A204.1 (cell line): ENCODE data around the gene ATG16L1.

Experiments used
- FAIRE-seq: peaks from 2 replicates; lab custom pipeline; 2012; peaks lifted over from hg19 to GRCh38; lab: Jason Lieb, UNC

ATG16L1 gene

GRCh38 chr2:233295891-233296290 lies 44.4 kb downstream of the ATG16L1 start:
- FAIRE-seq: no peak

GRCh38 chr2:233297076-233297475 lies 45.6 kb downstream of the ATG16L1 start:
- no peak for FAIRE-seq

GRCh38 chr2:233300401-233300800 lies 48.9 kb downstream of the ATG16L1 start:
- no peak for FAIRE-seq

- peak; percentile 32 for FAIRE-seq
Measured at GRCh38 chr2:233301248-233301647, 49.8 kb downstream of the ATG16L1 start.

GRCh38 chr2:233301811-233302210 lies 50.3 kb downstream of the ATG16L1 start:
- FAIRE-seq: no peak

GRCh38 chr2:233303252-233303651 lies 51.8 kb downstream of the ATG16L1 start:
- no peak for FAIRE-seq

GRCh38 chr2:233307565-233307964 lies 56.1 kb downstream of the ATG16L1 start, which contains the start of gene SAG:
Gene SAG, plus strand, starts transcription at chr2:233307816. Its CDS starts 1,374 bp downstream, at chr2:233309190.
- no peak for FAIRE-seq

GRCh38 chr2:233311241-233311926 lies 59.9 kb downstream of the ATG16L1 start:
- no peak for FAIRE-seq

GRCh38 chr2:233312874-233313273 lies 61.4 kb downstream of the ATG16L1 start:
- no peak for FAIRE-seq

GRCh38 chr2:233314180-233314925 lies 62.9 kb downstream of the ATG16L1 start:
- no peak for FAIRE-seq

GRCh38 chr2:233317196-233317943 lies 65.9 kb downstream of the ATG16L1 start:
- no peak for FAIRE-seq

- FAIRE-seq: no peak
Measured at GRCh38 chr2:233319256-233319655, 67.8 kb downstream of the ATG16L1 start.

GRCh38 chr2:233320470-233320869 lies 69.0 kb downstream of the ATG16L1 start:
- no peak for FAIRE-seq

GRCh38 chr2:233321166-233321565 lies 69.7 kb downstream of the ATG16L1 start:
- no peak for FAIRE-seq

GRCh38 chr2:233323851-233324250 lies 72.4 kb downstream of the ATG16L1 start:
- no peak for FAIRE-seq

- no peak for FAIRE-seq
Measured at GRCh38 chr2:233325256-233325655, 73.8 kb downstream of the ATG16L1 start.

- no peak for FAIRE-seq
Measured at GRCh38 chr2:233325814-233326213, 74.3 kb downstream of the ATG16L1 start.

GRCh38 chr2:233326500-233326899 lies 75.0 kb downstream of the ATG16L1 start:
- FAIRE-seq: no peak

GRCh38 chr2:233328922-233329321 lies 77.4 kb downstream of the ATG16L1 start:
- FAIRE-seq: no peak

GRCh38 chr2:233329489-233330135 lies 78.1 kb downstream of the ATG16L1 start:
- no peak for FAIRE-seq

- FAIRE-seq: no peak
Measured at GRCh38 chr2:233331536-233331935, 80.1 kb downstream of the ATG16L1 start.

GRCh38 chr2:233332125-233332524 lies 80.7 kb downstream of the ATG16L1 start:
- no peak for FAIRE-seq
